Liver (tissue), 3 donors: ENCODE results near the gene SPSB2.

Source experiments
- CTCF ChIP-seq: fragments of 150-350 bp; IDR thresholded peaks from 2 replicates; pipeline ENCODE4 v1.5.1; 2017; ENCODE audit warnings: improper control_type of control experiment, low read depth, low read length; ENCODE audit not compliant: missing input control
- FOXA1 ChIP-seq: IDR thresholded peaks from 2 replicates; pipeline ENCODE4 v1.6.1; 2016; ENCODE audit warnings: antibody characterized with exemption
- FOXA2 ChIP-seq: IDR thresholded peaks from 2 replicates; pipeline ENCODE4 v1.6.1; 2016; ENCODE audit warnings: antibody characterized with exemption
- GABPA ChIP-seq, 2 donors: IDR thresholded peaks in 1 of 2; conservative IDR thresholded peaks in 1 of 2; 2 replicates each; pipeline ENCODE4 v1.6.1; 2016; ENCODE audit warnings: antibody characterized with exemption in 2 of 2, mild to moderate bottlenecking in 1 of 2, moderate library complexity in 1 of 2
- JUND ChIP-seq, 2 donors: IDR thresholded peaks; 2 replicates each; pipeline ENCODE4 v1.6.1; 2016; ENCODE audit warnings: antibody characterized with exemption in 2 of 2
- MAX ChIP-seq: IDR thresholded peaks from 2 replicates; pipeline ENCODE4 v1.6.1; 2016; ENCODE audit warnings: antibody characterized with exemption
- NR2F2 ChIP-seq: IDR thresholded peaks from 2 replicates; pipeline ENCODE4 v1.6.1; 2016; ENCODE audit warnings: antibody characterized with exemption
- RAD21 ChIP-seq, 2 donors: IDR thresholded peaks; 2 replicates each; pipeline ENCODE4 v1.6.1; 2016; ENCODE audit warnings: antibody characterized with exemption in 2 of 2, mild to moderate bottlenecking in 2 of 2
- YY1 ChIP-seq: IDR thresholded peaks from 2 replicates; pipeline ENCODE4 v1.6.1; 2016; ENCODE audit warnings: antibody characterized with exemption, mild to moderate bottlenecking
- donor health status: healthy.
- donor health status: healthy.

GRCh38 chr12:6866163-6866919, 6.8 kb downstream of the SPSB2 start:
- TF ChIP-seq CTCF (no peak), NR2F2 (no peak), MAX (no peak), YY1 (no peak), FOXA1 (no peak), JUND (IDR thresholded peaks at IDR 0.05) (no peak), GABPA (IDR thresholded peaks at IDR 0.05 in 1 of 2, conservative IDR thresholded peaks at IDR 0.05 in 1 of 2) (no peak), RAD21 (IDR thresholded peaks at IDR 0.05) (no peak), FOXA2 (no peak)
